Hair follicular keratinocyte (primary cell): ENCODE results near the gene SEPSECS. TPM values are rescaled to one million over a fixed set of nuclear protein-coding genes. Genes with fewer than 3 reads are reported as not detected.

ENCODE experiments used
- total RNA-seq: library from RNA; depleted of rRNA; stranded (reverse); fragments of >200 nt; gene quantifications from 2 replicates; pipeline ENCODE4 v1.2.3, GENCODE V29; 2015

The SEPSECS gene
- 4.9 and 13.4 TPM in 2 replicates for total RNA-seq

DNA sequence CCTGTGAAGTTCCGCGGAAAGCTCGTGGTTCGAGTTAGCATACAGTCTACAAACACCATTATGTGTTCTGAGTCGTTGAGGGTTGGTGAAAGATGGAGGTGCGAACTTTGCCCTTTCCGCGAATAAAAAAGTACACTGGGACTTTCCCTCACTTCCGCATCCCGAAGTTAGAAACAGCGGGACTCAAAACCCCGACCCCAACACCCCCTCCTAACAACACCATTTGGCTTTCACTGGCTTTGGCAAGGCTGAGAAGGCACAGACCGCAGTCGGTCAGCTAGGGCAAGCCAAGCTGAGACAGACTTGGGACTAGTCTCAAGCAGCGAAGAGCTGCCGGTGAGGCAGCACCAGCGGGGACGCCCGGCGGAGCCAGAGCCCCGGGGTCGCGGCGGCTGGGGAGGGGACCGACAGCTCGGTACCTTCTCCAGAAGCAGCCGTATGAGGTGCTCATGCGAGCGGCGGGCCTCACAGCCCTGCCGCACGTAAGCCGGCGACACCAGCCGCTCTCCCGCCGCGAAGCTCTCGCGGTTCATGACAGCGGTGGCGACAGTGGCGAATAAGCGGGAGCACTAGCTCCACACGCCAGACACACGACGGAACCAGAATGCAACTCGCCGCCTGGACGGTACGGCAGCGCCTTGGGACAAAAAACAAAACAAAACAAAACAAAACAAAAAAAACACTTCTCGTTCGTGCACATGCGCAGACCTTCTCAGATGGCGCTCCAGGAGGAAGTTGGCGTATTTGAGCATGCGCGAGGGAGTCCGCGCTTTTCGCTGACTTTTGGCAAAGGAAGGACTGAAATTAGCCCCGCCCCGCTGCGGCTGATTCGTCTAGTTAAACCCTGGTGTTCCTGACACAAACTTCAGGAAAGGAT is at the start of gene SEPSECS:
Gene SEPSECS (minus strand): TSS at position 613 of the 877 bp plus-strand sequence. CDS start 80 bp downstream, at position 533.

Other genes starting within 250 kb of the SEPSECS start
- 2.3 and 2.6 TPM in 2 replicates for gene CCDC149, start 247.4 kb downstream of the SEPSECS start, total RNA-seq
- gene LGI2, start 129.5 kb downstream of the SEPSECS start, total RNA-seq = not detected in 2 replicates
- gene PI4K2B, start 73.6 kb upstream of the SEPSECS start, total RNA-seq = 18.9 and 25.4 TPM in 2 replicates
- 5.4 and 5.9 TPM in 2 replicates for gene ZCCHC4, start 152.3 kb upstream of the SEPSECS start, total RNA-seq
- gene ANAPC4, start 216.8 kb upstream of the SEPSECS start, total RNA-seq = 13.7 and 18.2 TPM in 2 replicates